ENCODE results near the gene KEL.

The KEL gene

GRCh38 chr7:142892951-142893350 is 69.2 kb downstream of the KEL start:
- TF ChIP-seq CTCF (IDR thresholded peaks at IDR 0.05; ENCODE audit: insufficient read depth, low read length, poor library complexity, severe bottlenecking), result no peak
- no peak for DNase-seq (ENCODE audit: extremely low read depth, insufficient read length)
- no peaks in the 10 kb centered on the region; the same call in 1 of the 2 replicates for H3K27me3 ChIP-seq (replicated peaks; ENCODE audit: control insufficient read depth, insufficient read depth, low read length)
- no peaks in the 10 kb centered on the region for H3K36me3 ChIP-seq (ENCODE audit: control insufficient read depth, insufficient read depth, low read length)
- no peak overlapping the region for H3K4me3 ChIP-seq (replicated peaks; ENCODE audit: low read depth, low read length)

GRCh38 chr7:142891490-142892082 is 70.6 kb downstream of the KEL start:
- no peaks in the 10 kb centered on the region; the same call in 1 of the 2 replicates for H3K27me3 ChIP-seq (replicated peaks; ENCODE audit: control insufficient read depth, insufficient read depth, low read length)
- no peak overlapping the region for H3K4me3 ChIP-seq (replicated peaks; ENCODE audit: low read depth, low read length)
- no peak for TF ChIP-seq CTCF (IDR thresholded peaks at IDR 0.05; ENCODE audit: insufficient read depth, low read length, poor library complexity, severe bottlenecking)
- no peaks in the 10 kb centered on the region for H3K36me3 ChIP-seq (ENCODE audit: control insufficient read depth, insufficient read depth, low read length)
- DNase-seq (ENCODE audit: extremely low read depth, insufficient read length), result no peak

Measured in GM06990 (cell line).